GDM1 (cell line): ENCODE results near the gene NGDN.
"Not testable (repeated sequence)": the region's sequence is repeated elsewhere in the genome, so short reads cannot be mapped to it uniquely, and the experiment has no call there.

Experiments used
- DNase-seq: peaks from one replicate; lab custom pipeline; 2025; lab: John Stamatoyannopoulos, UW

Gene NGDN, protein sequence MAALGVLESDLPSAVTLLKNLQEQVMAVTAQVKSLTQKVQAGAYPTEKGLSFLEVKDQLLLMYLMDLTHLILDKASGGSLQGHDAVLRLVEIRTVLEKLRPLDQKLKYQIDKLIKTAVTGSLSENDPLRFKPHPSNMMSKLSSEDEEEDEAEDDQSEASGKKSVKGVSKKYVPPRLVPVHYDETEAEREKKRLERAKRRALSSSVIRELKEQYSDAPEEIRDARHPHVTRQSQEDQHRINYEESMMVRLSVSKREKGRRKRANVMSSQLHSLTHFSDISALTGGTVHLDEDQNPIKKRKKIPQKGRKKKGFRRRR

DNA sequence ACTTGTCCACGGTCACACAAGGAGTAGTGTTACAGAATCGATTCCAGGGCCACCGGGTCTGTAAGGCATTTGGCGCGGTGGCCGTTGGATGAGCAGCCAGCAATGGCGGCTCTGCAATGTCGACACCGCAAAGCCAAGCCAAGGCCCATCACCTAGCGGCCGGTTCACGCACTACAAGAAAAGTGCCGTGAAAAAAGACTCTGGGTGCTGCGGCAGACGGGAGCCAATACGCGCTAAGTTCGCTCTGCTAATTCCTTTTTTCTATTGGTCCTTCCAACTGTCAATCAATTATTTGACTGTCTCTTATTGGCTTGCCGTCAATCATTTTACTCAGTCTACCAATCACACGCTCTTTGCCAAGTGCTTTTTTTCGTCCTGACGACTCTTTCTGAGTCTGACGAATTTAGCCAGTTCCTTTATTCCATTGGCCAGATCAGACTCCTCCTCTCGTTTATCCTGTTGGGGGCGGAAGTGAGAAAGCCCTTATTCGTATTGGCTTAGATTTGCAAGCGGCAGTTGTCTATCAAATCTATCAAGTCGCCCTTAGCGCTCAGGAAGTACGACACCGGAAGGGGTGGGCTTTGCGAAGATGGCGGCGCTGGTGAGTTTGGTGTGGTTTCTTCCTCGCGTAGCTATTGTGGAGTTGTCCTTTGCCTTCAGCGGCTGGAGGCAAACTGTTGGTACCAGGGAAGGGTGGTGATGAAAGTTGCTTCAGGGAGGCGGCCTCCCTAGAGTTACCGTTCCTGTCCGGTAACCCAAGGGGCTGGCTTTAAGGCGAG lies at the start of gene NGDN:
TSS of gene NGDN (plus strand) at position 577 of the 779 bp plus-strand sequence. CDS start at position 590, 13 bp downstream.
- DNase-seq, result peak; percentile 96

DNA sequence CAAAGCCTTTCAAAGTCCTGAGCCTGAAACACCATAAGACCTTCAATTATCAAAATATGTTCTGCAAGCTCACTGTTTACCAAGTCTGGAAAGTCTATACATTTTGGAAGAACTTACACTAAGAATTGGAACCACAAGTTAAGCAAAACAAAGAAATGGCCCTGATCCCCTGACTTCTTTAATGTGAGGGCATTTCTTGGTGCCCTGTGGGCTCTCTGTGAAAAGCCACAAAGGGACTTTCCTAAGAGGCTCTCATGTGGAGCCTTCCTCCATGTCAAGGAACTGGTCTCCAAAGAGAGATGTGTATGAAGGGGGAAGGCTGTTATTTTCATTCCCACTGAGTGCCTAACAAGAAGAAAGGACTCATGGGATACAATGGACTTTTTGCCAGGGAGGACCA lies 47.9 kb upstream of the NGDN start:
- no peak for DNase-seq

DNA sequence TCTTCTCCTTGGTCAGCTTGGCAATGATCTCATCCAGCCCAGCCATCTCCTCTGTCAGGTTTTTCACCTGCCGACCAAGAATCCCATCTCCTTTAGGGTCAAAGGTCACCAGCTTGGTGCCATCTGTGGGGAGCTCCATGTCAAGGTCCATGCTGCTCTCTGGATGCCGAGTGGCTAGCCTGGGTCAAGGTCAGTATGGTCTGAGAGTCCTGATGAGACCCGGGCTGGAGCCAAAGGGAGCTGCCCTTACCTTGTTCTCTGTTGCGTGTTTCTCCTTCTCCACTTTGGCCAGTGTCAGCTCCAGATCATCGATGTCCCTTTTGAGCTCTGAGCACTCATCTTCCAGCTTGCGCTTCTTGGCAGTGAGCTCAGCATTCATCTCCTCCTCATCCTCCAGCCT lies 45.8 kb upstream of the NGDN start:
- DNase-seq, result no peak

DNA sequence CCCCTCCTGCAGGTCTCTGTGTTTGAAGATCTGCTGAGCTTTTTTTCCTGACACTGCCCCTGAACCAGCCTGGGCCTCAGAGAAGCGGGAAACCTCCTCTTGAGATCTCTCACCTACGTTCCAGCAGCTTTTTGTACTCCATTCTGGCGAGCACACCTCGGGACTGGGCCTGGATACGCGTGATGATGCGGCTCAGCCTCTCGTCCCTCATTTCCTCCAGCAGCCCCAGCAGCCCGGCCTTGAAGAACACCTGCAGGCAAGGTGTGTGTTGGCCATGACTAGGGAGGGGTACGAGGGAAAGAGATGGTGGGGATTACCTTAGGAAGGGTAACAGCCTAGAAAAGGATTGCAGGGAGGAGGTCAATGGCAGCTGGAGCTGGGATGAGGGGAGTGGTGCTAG lies 44.3 kb upstream of the NGDN start:
- DNase-seq, result no peak

DNA sequence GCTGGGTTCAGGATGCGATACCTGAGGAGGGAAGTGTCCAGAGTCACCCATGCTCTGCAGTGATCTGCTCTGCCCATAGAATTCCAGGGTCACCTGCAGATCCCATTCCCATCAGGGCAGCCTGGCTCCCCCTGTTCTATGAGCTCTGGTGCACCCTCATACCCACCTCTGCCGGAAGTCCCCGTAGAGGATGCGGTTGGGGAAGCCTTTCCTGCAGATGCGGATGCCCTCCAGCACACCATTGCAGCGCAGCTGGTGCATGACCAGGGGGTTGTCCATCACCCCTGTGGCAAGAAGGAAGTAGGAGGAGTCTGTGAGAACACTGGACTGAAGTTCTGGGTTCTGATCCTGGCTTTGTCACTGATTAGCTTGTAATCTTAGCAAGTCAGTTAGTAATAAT lies 43.7 kb upstream of the NGDN start:
- DNase-seq, result not testable (repeated sequence)

DNA sequence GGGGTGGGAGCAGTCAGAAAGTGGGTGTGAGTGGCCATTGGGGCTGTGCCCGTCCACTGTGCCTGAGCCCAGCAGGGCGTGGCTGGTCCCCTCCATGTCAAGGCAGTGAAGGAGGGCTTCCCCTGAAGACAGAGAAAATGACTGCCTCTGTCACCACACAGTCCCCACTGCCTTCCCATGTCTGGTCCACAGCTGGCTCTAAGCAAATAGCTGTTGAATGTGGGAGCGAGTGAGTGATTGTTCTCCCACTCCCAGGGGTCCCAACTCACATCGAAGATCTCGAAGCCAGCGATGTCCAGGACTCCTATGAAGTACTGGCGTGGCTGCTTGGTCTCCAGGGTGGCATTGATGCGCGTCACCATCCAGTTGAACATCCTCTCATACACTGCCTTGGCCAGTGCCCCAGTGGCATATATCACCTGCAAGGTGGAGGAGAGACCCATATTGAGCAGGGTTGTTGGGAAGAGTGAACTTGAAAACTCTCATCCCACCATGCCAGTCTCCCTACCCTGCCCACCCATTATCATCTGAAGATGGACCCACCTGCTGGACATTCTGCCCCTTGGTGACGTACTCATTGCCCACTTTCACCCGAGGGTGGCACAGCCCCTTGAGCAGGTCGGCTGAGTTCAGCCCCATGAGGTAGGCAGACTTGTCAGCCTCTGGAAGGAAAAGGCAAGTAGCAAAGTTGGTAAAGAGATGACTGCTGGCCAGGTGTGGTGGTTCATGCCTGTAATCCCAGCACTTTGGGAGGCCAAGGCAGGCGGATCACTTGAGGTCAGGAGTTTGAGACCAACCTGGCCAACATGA lies 40.6 kb upstream of the NGDN start:
- no peak for DNase-seq

DNA sequence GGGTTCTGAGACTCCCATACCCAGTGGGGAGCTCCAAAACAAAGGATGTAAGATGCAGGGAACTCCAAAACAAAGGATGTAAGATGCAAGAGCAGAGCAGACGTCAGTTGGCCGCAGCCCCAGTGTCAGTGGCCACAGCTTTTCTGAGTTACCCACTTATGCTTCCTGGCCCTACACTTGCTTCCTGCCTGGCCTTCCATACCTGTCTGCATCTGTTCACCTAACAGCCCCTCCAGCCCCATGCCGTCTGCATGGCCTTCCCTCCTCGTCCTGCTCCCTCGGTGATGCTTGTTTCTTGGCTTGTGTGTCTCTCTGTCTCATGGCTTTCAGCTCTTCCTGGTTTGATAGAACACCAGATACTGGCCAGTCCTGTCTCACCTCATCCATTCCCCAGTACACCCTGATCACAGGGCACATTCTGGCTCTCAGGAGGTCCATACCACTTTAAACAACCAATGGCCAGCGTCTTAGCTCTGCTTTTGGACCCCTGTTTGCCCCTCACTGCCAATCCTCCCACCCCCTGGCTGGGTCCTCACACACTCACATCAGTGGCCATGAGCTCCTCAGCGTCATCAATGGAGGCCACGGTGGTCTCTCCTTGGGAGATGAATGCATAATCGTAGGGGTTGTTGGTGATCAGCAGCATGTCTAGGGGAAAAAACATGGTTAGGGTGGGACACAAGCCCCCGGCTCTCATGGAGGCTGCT lies 39.3 kb upstream of the NGDN start:
- DNase-seq, result no peak

DNA sequence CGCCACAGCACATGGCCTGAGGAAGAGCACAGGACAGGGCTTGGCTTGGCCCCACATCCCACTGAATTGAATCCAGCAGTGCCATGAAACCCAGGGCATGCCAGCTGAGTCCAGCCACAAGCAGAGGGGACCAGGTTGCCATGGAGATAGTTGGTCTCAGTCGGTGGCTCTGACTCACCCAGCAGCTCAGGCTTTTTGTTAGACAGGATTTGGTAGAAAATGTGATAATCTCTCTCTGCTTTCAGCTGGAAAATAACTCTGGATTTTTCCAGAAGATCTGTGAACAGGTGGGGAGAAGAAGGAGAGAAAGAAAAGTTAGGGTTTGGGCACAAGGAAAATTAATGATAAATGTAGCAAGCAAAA lies 38.8 kb upstream of the NGDN start:
- no peak for DNase-seq

DNA sequence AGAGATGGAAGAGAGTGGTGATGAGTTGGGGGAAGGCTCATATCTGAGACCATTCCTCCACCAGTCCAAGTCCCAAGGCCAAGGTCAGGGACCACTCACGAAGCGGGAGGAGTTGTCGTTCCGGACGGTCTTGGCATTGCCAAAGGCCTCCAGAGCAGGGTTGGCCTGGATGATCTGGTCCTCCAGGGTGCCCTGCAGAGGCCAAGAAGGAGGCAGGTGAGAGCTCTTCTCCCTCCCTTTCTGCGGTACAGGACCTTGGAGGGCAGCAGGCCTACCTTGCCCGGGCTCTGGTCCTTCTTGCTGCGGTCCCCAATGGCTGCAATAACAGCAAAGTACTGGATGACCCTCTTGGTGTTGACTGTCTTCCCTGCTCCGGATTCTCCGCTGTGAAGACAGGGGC lies 38.0 kb upstream of the NGDN start:
- DNase-seq, result no peak

DNA sequence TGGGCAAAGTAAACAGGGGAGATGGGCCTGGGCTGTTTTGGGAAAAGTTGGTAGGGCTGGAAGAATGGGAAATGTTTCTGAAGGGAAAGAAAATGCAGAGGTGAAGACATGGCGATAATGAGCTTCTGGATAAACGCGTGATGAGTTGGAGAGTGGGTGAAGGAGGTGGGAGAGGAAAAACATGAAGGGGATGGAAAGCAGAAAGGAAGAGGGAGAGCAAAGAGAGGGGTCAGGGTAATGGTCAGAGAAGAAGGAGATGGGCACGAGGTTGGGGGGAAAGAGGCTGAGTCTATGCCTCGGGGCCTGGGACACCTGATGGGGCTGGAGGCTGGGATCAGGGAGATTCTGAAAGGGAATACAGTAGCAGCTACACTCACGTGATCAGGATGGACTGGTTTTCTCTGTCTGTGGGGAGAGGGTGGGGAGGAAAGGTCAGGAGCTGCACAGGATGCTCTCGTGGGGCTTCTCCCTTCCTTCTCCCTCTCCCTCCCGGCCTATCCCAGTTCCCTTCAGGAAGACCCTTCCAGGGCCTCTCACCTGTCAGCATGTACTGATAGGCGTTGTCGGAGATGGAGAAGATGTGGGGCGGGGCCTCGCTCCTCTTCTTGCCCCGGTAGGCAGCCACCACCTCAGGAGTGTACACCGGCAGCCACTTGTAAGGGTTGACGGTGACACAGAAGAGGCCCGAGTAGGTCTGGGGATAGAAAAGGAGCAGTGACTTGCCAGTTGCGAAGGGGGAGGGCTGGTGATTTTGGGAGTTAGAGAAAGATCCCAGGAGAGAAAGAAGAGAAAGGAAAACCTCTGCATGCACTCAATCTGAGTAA lies 37.2 kb upstream of the NGDN start:
- no peak for DNase-seq

DNA sequence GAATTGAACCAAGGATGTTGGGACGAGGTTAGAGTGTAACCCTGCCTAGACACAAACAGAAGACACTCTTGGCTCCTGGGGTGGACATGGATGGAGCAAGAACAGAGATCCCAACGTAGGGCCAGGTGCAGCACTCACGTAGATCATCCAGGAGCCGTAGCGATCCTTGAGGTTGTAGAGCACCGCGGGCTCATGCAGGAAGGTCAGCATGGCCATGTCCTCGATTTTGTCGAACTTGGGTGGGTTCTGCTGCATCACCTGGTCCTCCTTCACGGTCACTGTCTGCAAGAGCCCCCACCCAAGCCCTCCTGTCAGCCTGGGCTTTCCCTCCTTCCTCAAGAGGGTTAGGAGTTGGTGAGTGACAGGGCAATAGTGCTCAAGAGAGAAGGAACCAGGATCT lies 36.6 kb upstream of the NGDN start:
- DNase-seq, result no peak

DNA sequence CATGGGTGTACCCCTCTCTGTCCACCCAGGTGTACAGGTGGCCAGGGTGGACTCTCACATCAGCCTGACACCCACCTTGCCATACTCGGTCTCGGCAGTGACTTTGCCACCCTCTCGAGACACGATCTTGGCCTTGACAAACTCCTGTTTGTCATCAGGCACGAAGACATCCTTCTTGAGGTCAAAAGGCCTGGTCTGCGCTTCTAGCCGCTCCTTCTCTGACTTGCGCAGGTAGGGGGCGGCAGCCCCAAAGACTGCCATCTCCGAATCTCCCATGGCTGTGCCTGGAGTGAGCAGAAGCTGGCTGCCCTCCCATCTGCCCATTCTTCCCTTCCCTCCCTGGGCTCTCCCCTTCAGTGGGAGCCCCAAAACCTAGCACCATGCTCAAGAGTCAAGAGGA lies 36.0 kb upstream of the NGDN start:
- no peak for DNase-seq

DNA sequence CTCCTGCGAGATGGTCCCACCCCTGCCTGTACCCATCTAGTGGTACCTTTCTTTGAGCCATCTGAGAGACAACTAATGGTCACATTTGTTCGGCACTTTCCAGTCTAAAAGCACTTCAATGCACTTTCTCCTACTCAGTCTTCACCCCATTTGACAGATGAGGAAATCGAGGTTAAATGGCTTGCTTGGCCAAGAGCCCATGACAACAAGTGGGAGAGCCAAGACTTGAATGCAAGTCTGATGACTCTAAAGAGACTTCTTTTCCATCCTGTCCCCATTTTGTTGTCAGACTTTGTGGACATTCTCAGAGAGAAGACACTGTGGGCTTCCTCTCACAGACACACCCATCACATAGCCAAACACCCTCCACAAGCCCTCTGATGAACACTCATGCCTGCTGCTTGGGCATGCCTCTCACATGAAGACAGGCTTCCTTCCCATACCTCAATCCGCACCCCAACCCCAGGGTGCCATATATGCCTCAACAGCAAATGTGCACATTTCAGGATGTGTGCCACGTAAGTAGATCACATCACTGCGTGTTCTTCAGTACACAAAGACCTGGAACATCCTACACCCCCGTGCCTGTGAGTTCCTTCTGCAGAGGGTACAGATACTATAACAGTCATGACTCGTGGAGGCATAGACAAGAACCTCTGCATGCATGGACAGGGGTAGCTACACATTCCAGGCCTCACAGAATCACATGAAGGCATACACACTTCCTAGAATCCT lies 34.8 kb upstream of the NGDN start:
- no peak for DNase-seq

DNA sequence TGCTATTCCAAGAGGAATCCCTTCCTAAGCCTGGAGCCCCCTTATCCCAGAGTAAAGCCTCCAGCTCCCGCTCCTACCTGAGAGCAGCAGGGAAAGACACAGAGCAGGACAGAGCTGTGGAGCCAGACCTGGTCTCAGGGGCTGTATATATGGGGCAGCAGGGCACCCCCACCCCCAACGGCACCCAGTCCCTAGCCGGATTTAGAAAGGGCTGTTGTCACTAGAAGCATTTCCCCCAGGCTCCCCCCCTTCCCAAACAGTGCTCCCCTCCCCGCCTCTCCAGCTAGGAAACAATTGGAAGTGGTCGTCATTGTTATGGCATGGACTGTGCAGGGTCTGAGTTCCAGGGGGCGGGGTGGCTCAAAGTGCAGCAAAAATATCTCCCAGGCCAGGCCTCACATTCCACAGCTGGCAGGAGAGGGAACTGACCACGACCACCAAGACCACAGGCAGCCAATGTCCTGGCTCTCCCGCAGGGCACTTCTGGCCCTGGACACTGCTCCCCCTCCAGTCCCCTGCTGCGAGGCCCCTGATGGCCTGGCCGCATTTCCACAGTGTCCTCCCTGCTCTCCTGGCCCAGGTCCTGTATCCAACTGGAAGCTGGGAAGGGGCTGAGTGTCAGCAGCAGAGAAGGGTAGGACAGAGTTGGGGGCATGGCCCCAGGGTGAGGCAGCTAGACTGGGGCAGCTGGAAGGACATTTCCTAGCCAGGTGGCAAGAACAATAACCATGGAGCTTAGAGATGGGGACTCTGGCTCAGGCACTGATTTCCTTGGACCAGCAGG lies 33.8 kb upstream of the NGDN start, which contains the start of gene MYH7:
TSS of gene MYH7 (minus strand) at position 118 of the 784 bp plus-strand sequence. CDS start 1,928 bp downstream, outside the sequence.
- DNase-seq, result no peak

DNA sequence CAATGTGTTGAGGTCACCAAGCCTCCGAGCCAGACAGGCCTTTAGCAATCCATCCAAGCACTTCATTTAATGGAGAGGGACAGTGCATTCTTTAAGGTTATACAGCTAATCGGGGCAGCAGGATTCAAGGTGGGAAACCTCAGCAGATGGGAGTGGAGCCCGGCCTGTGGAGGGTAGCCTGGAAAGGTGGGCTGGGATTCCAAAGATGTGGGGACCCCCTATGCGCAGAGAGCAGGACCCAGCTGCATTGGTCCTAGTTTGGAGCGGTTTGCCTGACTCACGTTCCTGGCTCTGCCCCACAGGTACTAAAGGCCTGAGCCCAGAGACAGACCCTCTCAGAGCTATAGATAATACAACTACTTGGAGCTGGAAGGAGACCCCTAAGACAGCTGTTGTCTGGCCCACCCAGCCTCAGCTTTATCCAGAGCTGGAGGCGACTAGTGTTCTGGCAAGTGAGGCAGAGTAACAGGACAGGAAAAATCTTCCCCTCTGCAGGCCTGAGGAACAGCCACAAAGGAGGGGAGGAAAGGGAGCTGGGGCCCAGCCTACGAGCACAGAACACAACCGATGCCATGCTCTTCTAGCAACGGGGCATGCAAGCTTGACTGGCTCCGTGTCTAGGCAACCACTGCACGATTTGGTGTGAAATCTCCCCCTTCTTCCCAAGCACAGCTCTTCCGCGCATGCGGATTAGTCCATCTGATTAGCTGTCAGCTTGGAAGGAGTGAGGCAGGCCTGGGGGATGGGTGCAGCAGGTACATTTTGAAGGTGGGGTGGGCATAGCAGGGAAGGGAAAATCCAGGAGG lies 33.0 kb upstream of the NGDN start:
- DNase-seq, result no peak

DNA sequence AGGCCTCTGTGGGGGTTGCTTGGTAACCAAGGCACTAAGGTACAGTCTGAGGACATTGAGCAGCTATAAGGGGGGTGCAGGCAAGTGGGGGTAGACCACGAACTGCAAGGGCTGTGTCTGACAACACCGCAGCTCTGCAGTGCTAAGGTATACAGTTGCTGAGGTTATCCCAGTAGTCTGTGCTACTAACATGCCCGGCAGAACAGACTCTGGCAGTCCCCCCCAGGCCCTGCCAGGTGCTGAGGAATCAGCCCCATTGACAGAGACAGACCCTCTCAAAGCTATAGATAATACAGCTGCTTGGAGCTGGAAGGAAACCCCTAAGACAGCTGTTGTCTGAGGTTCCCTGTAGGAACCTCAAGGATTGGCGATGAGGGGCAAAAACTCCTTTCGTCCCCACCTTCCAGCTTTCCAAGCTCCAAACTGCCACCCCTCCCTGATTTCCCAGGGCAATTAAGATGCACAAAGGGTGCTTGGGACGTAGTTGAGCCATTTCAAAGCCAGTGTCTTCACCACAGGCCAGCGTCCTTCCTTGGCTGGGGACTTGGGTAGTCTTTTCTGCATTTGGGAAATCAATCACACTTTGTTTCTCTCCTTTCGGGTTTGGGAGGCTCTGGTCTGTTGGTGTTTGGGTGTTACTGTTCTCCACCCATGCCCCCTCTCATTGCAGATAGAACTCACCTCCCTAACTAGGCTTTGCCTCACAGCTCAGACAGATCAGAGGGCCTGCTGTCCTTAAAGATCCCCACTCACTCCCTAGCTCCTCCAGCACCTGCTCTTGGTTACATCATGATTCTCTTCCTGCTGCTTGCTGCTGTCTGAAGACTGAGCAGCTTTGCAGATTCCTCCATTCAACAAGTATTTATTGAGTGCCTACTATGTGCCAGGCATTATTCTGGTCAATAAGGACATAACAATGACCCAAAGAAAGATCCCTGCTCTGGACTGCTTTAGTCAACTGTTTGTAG lies 32.1 kb upstream of the NGDN start:
- no peak for DNase-seq

DNA sequence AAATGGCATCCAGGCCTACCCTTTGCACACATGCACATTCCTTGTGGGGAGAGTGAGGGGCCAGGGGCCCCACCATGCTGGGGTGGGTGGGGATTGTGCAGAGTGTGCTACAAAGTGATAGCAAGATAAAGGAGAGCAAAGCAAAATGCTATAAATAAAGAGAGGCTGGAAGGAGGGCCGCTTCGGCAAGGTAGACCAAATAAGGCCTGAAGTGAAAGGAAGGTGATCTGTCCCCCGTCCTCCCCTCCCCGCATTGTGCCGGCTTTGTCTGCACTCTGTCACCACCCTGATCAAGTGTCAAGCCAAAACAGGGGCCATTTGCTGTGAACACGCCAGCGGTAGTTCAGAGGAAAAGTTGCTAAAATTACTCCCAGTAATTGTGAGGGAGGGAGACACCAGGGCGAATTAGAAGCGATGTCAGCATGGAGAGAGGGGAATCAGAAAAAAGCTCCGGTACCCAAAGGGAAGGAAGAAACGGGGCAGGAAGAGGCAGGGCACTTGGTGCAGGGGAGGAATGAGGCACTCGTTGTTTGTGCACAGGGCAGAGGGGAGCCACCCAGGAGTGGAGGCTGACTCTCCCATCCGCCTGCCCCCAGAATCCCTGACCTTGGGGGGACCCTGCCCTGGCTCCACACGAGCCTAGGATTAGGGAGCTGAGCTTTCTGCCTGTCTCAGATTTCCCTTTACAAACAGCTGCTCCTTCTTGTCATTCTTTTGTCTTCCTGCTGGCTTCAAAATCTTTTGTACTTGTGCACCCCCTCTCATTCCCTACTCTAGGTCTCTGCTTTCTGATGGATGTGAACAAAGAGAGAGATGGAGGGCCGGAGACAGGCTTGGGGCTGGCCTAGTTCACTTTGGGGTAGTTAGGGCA lies 31.2 kb upstream of the NGDN start:
- no peak for DNase-seq
